ENCODE results near the gene GTF3C4.

The GTF3C4 gene

GRCh38 chr9:132730054-132731033 lies 60.1 kb downstream of the GTF3C4 start:
- DNase-seq (ENCODE audit: low read depth in 1 of 2, low spot score in 1 of 2): no peak

GRCh38 chr9:132731230-132731629 lies 61.0 kb downstream of the GTF3C4 start:
- no peak for DNase-seq (ENCODE audit: low read depth in 1 of 2, low spot score in 1 of 2)

GRCh38 chr9:132732326-132733259 lies 62.3 kb downstream of the GTF3C4 start:
- DNase-seq (ENCODE audit: low read depth in 1 of 2, low spot score in 1 of 2): no peak

GRCh38 chr9:132733260-132733815 lies 63.1 kb downstream of the GTF3C4 start:
- no peak for DNase-seq (ENCODE audit: low read depth in 1 of 2, low spot score in 1 of 2)

- no peak for DNase-seq (ENCODE audit: low read depth in 1 of 2, low spot score in 1 of 2)
These were observed 69.5 kb downstream of the GTF3C4 start for GRCh38 chr9:132739710-132740310.

- DNase-seq (ENCODE audit: low read depth in 1 of 2, low spot score in 1 of 2): no peak
These were observed 70.5 kb downstream of the GTF3C4 start for GRCh38 chr9:132740526-132741309.

- no peak for DNase-seq (ENCODE audit: low read depth in 1 of 2, low spot score in 1 of 2)
These were observed 72.6 kb downstream of the GTF3C4 start for GRCh38 chr9:132742821-132743311.

- DNase-seq (ENCODE audit: low read depth in 1 of 2, low spot score in 1 of 2): no peak
These were observed 73.7 kb downstream of the GTF3C4 start for GRCh38 chr9:132743931-132744479.

All from stimulated activated CD4-positive, alpha-beta T cell treated with anti-CD3 and anti-CD28 coated beads, Interleukin-15, amount 100 ng/mL, for 1 hour (primary cell).